ENCODE measurements around the gene SLC6A19. TPM values are rescaled to one million over a fixed set of nuclear protein-coding genes. Genes with fewer than 3 reads are reported as not detected.

The SLC6A19 gene
- total and polyA plus RNA-seq, 9 of the 15 experiments (the other 6 are each of a cell fraction or from before 2014, with no cell fraction given): 0.03 to 1.6 (median 0.59) TPM

GRCh38 chr5:1184163-1184470 lies 17.3 kb upstream of the SLC6A19 start:
- 72% methylated on average over 4 of the region's 8 CpGs for WGBS (ENCODE audit: insufficient coverage, low coverage, missing lambda C conversion rate)

GRCh38 chr5:1184481-1184880 lies 16.9 kb upstream of the SLC6A19 start:
- TF ChIP-seq RBM39 (optimal IDR thresholded peaks at IDR 0.05; ENCODE audit: low read depth, low read length): no peak
- peak; percentile 11; the same call in 1 of the 2 replicates for TF ChIP-seq KLF6 (CRISPR knock-in tag; IDR thresholded peaks at IDR 0.05; ENCODE audit: borderline replicate concordance)
- TF ChIP-seq ZBTB43 (CRISPR knock-in tag; IDR thresholded peaks at IDR 0.05): no peak
- no peak for TF ChIP-seq SP2 (IDR thresholded peaks at IDR 0.05; ENCODE audit: extremely low read depth, low read depth, low read length, poor library complexity, severe bottlenecking)
- 0 out of 2 replicates have a peak, but pooled peaks have one; percentile 11 for TF ChIP-seq ELF2 (CRISPR knock-in tag; IDR thresholded peaks at IDR 0.05)
- Histone ChIP-seq H3K9me3 (replicated peaks; ENCODE audit: control insufficient read depth, insufficient read depth, low read depth, low read length) (no peaks in the 10 kb centered on the region), H4K20me1 (replicated peaks; ENCODE audit: control insufficient read depth, insufficient read depth, low read length) (no peaks in the 10 kb centered on the region), H3K4me1 (replicated peaks in 1 of 2; ENCODE audit: control insufficient read depth in 2 of 2, insufficient read depth in 2 of 2, low read length in 2 of 2) (peaks cover 57 to 86% of the 10 kb centered on the region in 2 experiments), H3K4me3 (no peak overlapping the region), H3K79me2 (ENCODE audit: control insufficient read depth, insufficient read depth, low read length) (no peaks in the 10 kb centered on the region), H2AFZ (ENCODE audit: low read depth, low read length) (no peak overlapping the region), H3K27me3 (ENCODE audit: control insufficient read depth in 2 of 2, insufficient read depth in 2 of 2, low read length in 2 of 2) (no peaks in the 10 kb centered on the region), H3K9me1 (ENCODE audit: control insufficient read depth, insufficient read depth, low read length) (no peaks in the 10 kb centered on the region), H3K4me2 (ENCODE audit: insufficient read depth, low read length) (no peak overlapping the region), H3K36me3 (ENCODE audit: control insufficient read depth, insufficient read depth, low read length) (no peaks in the 10 kb centered on the region), H3K27ac (ENCODE audit: extremely low read depth, low read depth, low read length) (no peak overlapping the region), H3K9ac (ENCODE audit: insufficient read depth in 1 of 2, low read depth in 2 of 2, low read length in 2 of 2) (no peak overlapping the region; a peak in 1 of 4 replicates)
- 67% methylated on average over 7 of the region's 7 CpGs for WGBS (ENCODE audit: insufficient coverage, low coverage, missing lambda C conversion rate)
- FAIRE-seq: no peak
- ATAC-seq: no peak
- ChIA-PET CTCF (ENCODE audit: low intra/inter-chr PET ratio) (no interaction called here), POLR2A (interaction anchor here (0.7 to 1.3 kb wide), 2 partner anchors 10 to 476 kb away, joined by 3 to 4 read pairs; no protein-coding TSS in a partner anchor)
- BruUV-seq (replicated peaks): no TSS peak
- intact Hi-C loops (cut with micrococcal nuclease) (no loop called here), in situ Hi-C loops (cut with MboI) (no loop called here)
- DNase-seq (ENCODE audit: extremely low read depth in 1 of 4, low spot score in 3 of 4): no peak

More at GRCh38 chr5:1184163-1184470, 17.3 kb upstream of the SLC6A19 start:
- H3K36me3 ChIP-seq (ENCODE audit: control insufficient read depth, insufficient read depth, low read length): no peaks in the 10 kb centered on the region
- H3K79me2 ChIP-seq (ENCODE audit: control insufficient read depth, insufficient read depth, low read length): no peaks in the 10 kb centered on the region
- ChIA-PET POLR2A (interaction anchor here (0.7 to 1.3 kb wide), 3 partner anchors 10 to 476 kb away, joined by 3 to 4 read pairs (median 4); no protein-coding TSS in a partner anchor), CTCF (ENCODE audit: low intra/inter-chr PET ratio) (no interaction called here)
- H2AFZ ChIP-seq (ENCODE audit: low read depth, low read length): no peak overlapping the region
- no peak for ATAC-seq
- no peak overlapping the region for H3K4me3 ChIP-seq
- no peaks in the 10 kb centered on the region for H3K9me1 ChIP-seq (ENCODE audit: control insufficient read depth, insufficient read depth, low read length)
- no peaks in the 10 kb centered on the region for H4K20me1 ChIP-seq (replicated peaks; ENCODE audit: control insufficient read depth, insufficient read depth, low read length)
- intact Hi-C loops (cut with micrococcal nuclease): no loop called here
- H3K4me2 ChIP-seq (ENCODE audit: insufficient read depth, low read length): no peak overlapping the region
- H3K27ac ChIP-seq (ENCODE audit: extremely low read depth, low read depth, low read length): no peak overlapping the region
- H3K9me3 ChIP-seq (replicated peaks; ENCODE audit: control insufficient read depth, insufficient read depth, low read depth, low read length): no peaks in the 10 kb centered on the region
- no peak for DNase-seq (ENCODE audit: extremely low read depth in 1 of 4, low spot score in 3 of 4)
- H3K27me3 ChIP-seq (ENCODE audit: control insufficient read depth in 2 of 2, insufficient read depth in 2 of 2, low read length in 2 of 2): no peaks in the 10 kb centered on the region
- peaks cover 54 to 86% of the 10 kb centered on the region in 2 experiments for H3K4me1 ChIP-seq (replicated peaks in 1 of 2; ENCODE audit: control insufficient read depth in 2 of 2, insufficient read depth in 2 of 2, low read length in 2 of 2)
- BruUV-seq (replicated peaks): no TSS peak
- in situ Hi-C loops (cut with MboI): no loop called here
- TF ChIP-seq BCOR (IDR thresholded peaks at IDR 0.05) (no peak), POLR2H (tag; IDR thresholded peaks at IDR 0.05; ENCODE audit: low read depth) (no peak), ZNF445 (CRISPR knock-in tag; IDR thresholded peaks at IDR 0.05; ENCODE audit: low read depth) (no peak), NELFE (IDR thresholded peaks at IDR 0.05; ENCODE audit: insufficient read depth, insufficient read length) (no peak), NR0B1 (IDR thresholded peaks at IDR 0.05; ENCODE audit: partially characterized antibody) (no peak)
- peak overlapping the region in 1 of 2 experiments; percentile 45; a peak in 1 of 4 replicates for H3K9ac ChIP-seq (ENCODE audit: insufficient read depth in 1 of 2, low read depth in 2 of 2, low read length in 2 of 2)
- FAIRE-seq: no peak

Data from K562 (cell line).